ENCODE data around the gene C4A.

DNA sequence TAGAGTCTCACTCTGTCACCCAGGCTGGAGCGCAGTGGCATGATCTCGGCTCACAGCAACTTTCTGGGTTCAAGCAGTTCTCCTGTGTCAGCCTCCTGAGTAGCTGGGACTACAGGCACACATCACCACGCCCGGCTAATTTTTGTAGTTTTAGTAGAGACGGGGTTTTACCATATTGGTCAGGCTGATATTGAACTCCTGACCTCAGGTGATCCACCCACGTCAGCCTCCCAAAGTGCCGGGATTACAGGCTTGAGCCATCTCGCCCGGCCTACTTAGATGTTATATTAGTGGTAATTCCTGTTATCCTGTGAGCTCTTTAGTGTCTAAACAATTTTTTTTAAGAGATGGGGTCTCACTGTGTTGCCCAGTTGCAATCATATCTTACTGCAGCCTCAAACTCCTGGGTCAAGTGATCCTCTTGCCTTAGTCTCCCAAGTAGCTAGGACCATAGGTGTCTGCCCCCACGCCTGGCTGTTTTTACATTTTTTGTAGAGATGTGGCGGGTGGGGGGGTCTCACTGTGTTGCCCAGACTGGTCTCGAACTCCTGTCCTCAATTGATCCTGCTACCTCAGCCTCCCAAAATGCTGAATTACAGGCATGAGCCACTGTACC is 3.9 kb upstream of the C4A start:
- no peak for TF ChIP-seq NR1H2 (CRISPR knock-in tag; IDR thresholded peaks at IDR 0.05)
- TF ChIP-seq CTCF (IDR thresholded peaks at IDR 0.05): no peak
- no peak for TF ChIP-seq FOXK1 (CRISPR knock-in tag; IDR thresholded peaks at IDR 0.05)
- TF ChIP-seq ESRRA (CRISPR knock-in tag; IDR thresholded peaks at IDR 0.05; ENCODE audit: borderline replicate concordance): no peak

Measured in WTC11 (cell line).